ENCODE results near the gene UGT1A10. TPM values are rescaled to one million over a fixed set of nuclear protein-coding genes. Genes with fewer than 3 reads are reported as not detected.
"Not testable (repeated sequence)": the region's sequence is repeated elsewhere in the genome, so short reads cannot be mapped to it uniquely, and the experiment has no call there.

Gene UGT1A10
- total RNA-seq, 2 donors from 2014 or later: 0.41 TPM; not detected in 1

- ATAC-seq (ENCODE audit: insufficient number of reproducible peaks, low FRiP score, low read depth) (no peak), DNase-seq (ENCODE audit: low spot score) (no peak)
- TF ChIP-seq, protein P1, sequence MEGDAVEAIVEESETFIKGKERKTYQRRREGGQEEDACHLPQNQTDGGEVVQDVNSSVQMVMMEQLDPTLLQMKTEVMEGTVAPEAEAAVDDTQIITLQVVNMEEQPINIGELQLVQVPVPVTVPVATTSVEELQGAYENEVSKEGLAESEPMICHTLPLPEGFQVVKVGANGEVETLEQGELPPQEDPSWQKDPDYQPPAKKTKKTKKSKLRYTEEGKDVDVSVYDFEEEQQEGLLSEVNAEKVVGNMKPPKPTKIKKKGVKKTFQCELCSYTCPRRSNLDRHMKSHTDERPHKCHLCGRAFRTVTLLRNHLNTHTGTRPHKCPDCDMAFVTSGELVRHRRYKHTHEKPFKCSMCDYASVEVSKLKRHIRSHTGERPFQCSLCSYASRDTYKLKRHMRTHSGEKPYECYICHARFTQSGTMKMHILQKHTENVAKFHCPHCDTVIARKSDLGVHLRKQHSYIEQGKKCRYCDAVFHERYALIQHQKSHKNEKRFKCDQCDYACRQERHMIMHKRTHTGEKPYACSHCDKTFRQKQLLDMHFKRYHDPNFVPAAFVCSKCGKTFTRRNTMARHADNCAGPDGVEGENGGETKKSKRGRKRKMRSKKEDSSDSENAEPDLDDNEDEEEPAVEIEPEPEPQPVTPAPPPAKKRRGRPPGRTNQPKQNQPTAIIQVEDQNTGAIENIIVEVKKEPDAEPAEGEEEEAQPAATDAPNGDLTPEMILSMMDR (IDR thresholded peaks at IDR 0.05): no peak
- Histone ChIP-seq H3K27ac (no peak overlapping the region), H3K4me3 (no peak overlapping the region), H3K36me3 (no peaks in the 10 kb centered on the region), H3K27me3 (replicated peaks; ENCODE audit: insufficient read depth) (no peaks in the 10 kb centered on the region), H3K9me3 (no peaks in the 10 kb centered on the region), H3K4me1 (ENCODE audit: control insufficient read depth in 1 of 2, low read depth in 2 of 2) (no peaks in the 10 kb centered on the region)
These were observed 3.6 kb downstream of the UGT1A10 start for GRCh38 chr2:233639860-233640259.

GRCh38 chr2:233643128-233643527 is 6.9 kb downstream of the UGT1A10 start:
- DNase-seq (ENCODE audit: low spot score): no peak
- no peak for ATAC-seq (ENCODE audit: insufficient number of reproducible peaks, low FRiP score, low read depth)
- no peaks in the 10 kb centered on the region for H3K4me1 ChIP-seq (ENCODE audit: control insufficient read depth in 1 of 2, low read depth in 2 of 2)
- H3K9me3 ChIP-seq: no peaks in the 10 kb centered on the region
- no peaks in the 10 kb centered on the region for H3K36me3 ChIP-seq
- TF ChIP-seq, protein P1 (IDR thresholded peaks at IDR 0.05): no peak
- no peak overlapping the region for H3K27ac ChIP-seq
- H3K4me3 ChIP-seq: no peak overlapping the region
- no peaks in the 10 kb centered on the region for H3K27me3 ChIP-seq (replicated peaks; ENCODE audit: insufficient read depth)

GRCh38 chr2:233646033-233646432 is 9.8 kb downstream of the UGT1A10 start:
- H3K36me3 ChIP-seq; H3K4me3 ChIP-seq; DNase-seq (ENCODE audit: low spot score); ATAC-seq (ENCODE audit: insufficient number of reproducible peaks, low FRiP score, low read depth); H3K9me3 ChIP-seq; H3K27ac ChIP-seq; H3K4me1 ChIP-seq (ENCODE audit: control insufficient read depth in 1 of 2, low read depth in 2 of 2); H3K27me3 ChIP-seq (replicated peaks; ENCODE audit: insufficient read depth): not testable (repeated sequence)

GRCh38 chr2:233650981-233651380 is 14.7 kb downstream of the UGT1A10 start:
- TF ChIP-seq, protein P1 (IDR thresholded peaks at IDR 0.05): no peak
- no peaks in the 10 kb centered on the region for H3K36me3 ChIP-seq
- ATAC-seq (ENCODE audit: insufficient number of reproducible peaks, low FRiP score, low read depth): no peak
- H3K4me3 ChIP-seq: no peak overlapping the region
- H3K9me3 ChIP-seq: no peaks in the 10 kb centered on the region
- no peaks in the 10 kb centered on the region for H3K27me3 ChIP-seq (replicated peaks; ENCODE audit: insufficient read depth)
- no peak for DNase-seq (ENCODE audit: low spot score)
- no peaks in the 10 kb centered on the region for H3K4me1 ChIP-seq (ENCODE audit: control insufficient read depth in 1 of 2, low read depth in 2 of 2)
- no peak overlapping the region for H3K27ac ChIP-seq

DNA sequence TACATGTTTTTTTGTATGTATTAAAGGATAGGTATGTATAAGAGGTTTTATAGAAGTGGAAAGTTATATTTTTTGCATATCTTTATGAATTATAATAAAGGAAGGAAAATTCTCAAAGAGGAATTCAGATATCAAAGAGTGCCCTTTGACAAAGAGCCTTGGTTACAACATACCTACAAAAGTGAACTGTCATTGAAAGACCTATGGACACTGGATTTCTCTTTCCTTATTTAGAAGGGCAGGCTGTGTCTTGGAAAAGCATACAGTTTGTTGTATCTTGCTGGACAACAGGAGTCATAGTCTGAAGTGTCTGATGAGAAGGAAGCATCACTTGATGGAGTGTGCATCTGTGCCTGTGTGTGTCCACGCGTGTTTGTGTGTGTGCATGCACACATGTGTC is 15.2 kb downstream of the UGT1A10 start:
- Histone ChIP-seq H3K4me3 (no peak overlapping the region), H3K27ac (no peak overlapping the region), H3K36me3 (no peaks in the 10 kb centered on the region), H3K9me3 (no peaks in the 10 kb centered on the region), H3K4me1 (ENCODE audit: control insufficient read depth in 1 of 2, low read depth in 2 of 2) (no peaks in the 10 kb centered on the region), H3K27me3 (replicated peaks; ENCODE audit: insufficient read depth) (no peaks in the 10 kb centered on the region)
- no peak for DNase-seq (ENCODE audit: low spot score)
- TF ChIP-seq, protein P1 (IDR thresholded peaks at IDR 0.05): no peak
- no peak for ATAC-seq (ENCODE audit: insufficient number of reproducible peaks, low FRiP score, low read depth)

DNA sequence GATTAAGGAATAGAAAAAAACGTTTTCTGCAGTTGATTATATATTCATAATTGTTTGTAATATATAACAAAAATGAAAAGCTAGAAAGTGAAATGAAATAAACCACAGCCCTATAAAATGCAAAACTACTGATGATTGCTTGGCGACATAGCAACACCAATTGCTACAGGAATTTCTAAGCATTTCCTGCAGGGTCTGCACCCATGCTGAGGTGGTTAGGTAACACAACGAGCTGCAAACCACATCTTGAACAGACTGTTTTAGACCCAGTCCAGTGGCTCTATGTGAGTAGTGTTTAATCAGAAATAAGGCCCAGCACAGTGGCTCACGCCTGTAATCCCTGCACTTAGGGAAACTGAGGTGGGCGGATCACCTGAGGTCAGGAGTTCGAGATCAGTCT is 18.3 kb downstream of the UGT1A10 start:
- DNase-seq (ENCODE audit: low spot score) (no peak), ATAC-seq (ENCODE audit: insufficient number of reproducible peaks, low FRiP score, low read depth) (no peak)
- no peak overlapping the region for H3K4me3 ChIP-seq
- no peaks in the 10 kb centered on the region for H3K27me3 ChIP-seq (replicated peaks; ENCODE audit: insufficient read depth)
- no peaks in the 10 kb centered on the region for H3K4me1 ChIP-seq (ENCODE audit: control insufficient read depth in 1 of 2, low read depth in 2 of 2)
- TF ChIP-seq, protein P1 (IDR thresholded peaks at IDR 0.05): no peak
- H3K36me3 ChIP-seq: no peaks in the 10 kb centered on the region
- H3K9me3 ChIP-seq: no peaks in the 10 kb centered on the region
- H3K27ac ChIP-seq: no peak overlapping the region
